Parathyroid adenoma (tissue), 2 donors: ENCODE data around the gene IL10.
A peak's percentile ranks its signal among the peaks of the same experiment; 100 is the strongest.

Experiments
- H2AFZ ChIP-seq: fragments of 300-600 bp; sonication (generic); one replicate; pipeline ENCODE4 v1.7.0; 2017; ENCODE audit warnings: antibody characterized with exemption, mild to moderate bottlenecking
- H3K27ac ChIP-seq: fragments of 300-600 bp; sonication (generic); one replicate; pipeline ENCODE4 v1.7.0; 2017
- H3K27me3 ChIP-seq: fragments of 300-600 bp; sonication (generic); one replicate; pipeline ENCODE4 v1.7.0; 2017; ENCODE audit warnings: low read length; ENCODE audit not compliant: control insufficient read depth, insufficient read depth
- H3K36me3 ChIP-seq: fragments of 300-600 bp; sonication (generic); one replicate; pipeline ENCODE4 v1.7.0; 2017; ENCODE audit warnings: low read length; ENCODE audit not compliant: control insufficient read depth, insufficient read depth
- H3K4me1 ChIP-seq: fragments of 300-600 bp; sonication (generic); one replicate; pipeline ENCODE4 v1.7.0; 2017; ENCODE audit warnings: control low read depth
- H3K4me2 ChIP-seq: fragments of 300-600 bp; sonication (generic); one replicate; pipeline ENCODE4 v1.7.0; 2017; ENCODE audit warnings: low read length
- H3K4me3 ChIP-seq: fragments of 300-600 bp; sonication (generic); one replicate; pipeline ENCODE4 v1.7.0; 2017; ENCODE audit warnings: low read depth, low read length
- H3K79me2 ChIP-seq: fragments of 300-600 bp; sonication (generic); one replicate; pipeline ENCODE4 v1.7.0; 2017; ENCODE audit warnings: control low read depth
- H3K9ac ChIP-seq: fragments of 300-600 bp; sonication (generic); one replicate; pipeline ENCODE4 v1.7.0; 2017; ENCODE audit warnings: mild to moderate bottlenecking
- H3K9me3 ChIP-seq: fragments of 300-600 bp; sonication (generic); one replicate; pipeline ENCODE4 v1.7.0; 2017; ENCODE audit warnings: low read length; ENCODE audit not compliant: control insufficient read depth
- CTCF ChIP-seq: fragments of 300-600 bp; sonication (generic); IDR thresholded peaks from one replicate; pipeline ENCODE4 v1.7.0; 2017; ENCODE audit warnings: antibody characterized with exemption, mild to moderate bottlenecking
- donor health status: primary hyperparathyroidism.

Gene IL10

GRCh38 chr1:206812471-206812870, 40.2 kb upstream of the IL10 start:
- Histone ChIP-seq H2AFZ (no peak overlapping the region), H3K9me3 (no peaks in the 10 kb centered on the region), H3K36me3 (no peaks in the 10 kb centered on the region), H3K27me3 (no peaks in the 10 kb centered on the region), H3K4me3 (no peak overlapping the region), H3K9ac (no peak overlapping the region), H3K27ac (no peak overlapping the region), H3K4me1 (no peaks in the 10 kb centered on the region), H3K4me2 (no peak overlapping the region), H3K79me2 (no peaks in the 10 kb centered on the region)
- TF ChIP-seq CTCF: no peak

- no peaks in the 10 kb centered on the region for H3K4me1 ChIP-seq
- no peak overlapping the region for H3K27ac ChIP-seq
- no peak overlapping the region for H2AFZ ChIP-seq
- no peaks in the 10 kb centered on the region for H3K79me2 ChIP-seq
- no peaks in the 10 kb centered on the region for H3K36me3 ChIP-seq
- H3K4me2 ChIP-seq: no peak overlapping the region
- no peak overlapping the region for H3K4me3 ChIP-seq
- peak; percentile 19 for TF ChIP-seq CTCF
- H3K27me3 ChIP-seq: no peaks in the 10 kb centered on the region
- no peaks in the 10 kb centered on the region for H3K9me3 ChIP-seq
- no peak overlapping the region for H3K9ac ChIP-seq
These were observed 37.3 kb upstream of the IL10 start for GRCh38 chr1:206809504-206810084.

GRCh38 chr1:206808615-206809014, 36.3 kb upstream of the IL10 start:
- Histone ChIP-seq H3K9ac (no peak overlapping the region), H3K4me1 (no peaks in the 10 kb centered on the region), H2AFZ (no peak overlapping the region), H3K4me2 (no peak overlapping the region), H3K27ac (no peak overlapping the region), H3K9me3 (no peaks in the 10 kb centered on the region), H3K4me3 (no peak overlapping the region), H3K27me3 (no peaks in the 10 kb centered on the region), H3K79me2 (no peaks in the 10 kb centered on the region), H3K36me3 (no peaks in the 10 kb centered on the region)
- no peak for TF ChIP-seq CTCF

GRCh38 chr1:206805357-206805756, 33.1 kb upstream of the IL10 start:
- Histone ChIP-seq H3K4me2 (no peak overlapping the region), H3K36me3 (no peaks in the 10 kb centered on the region), H2AFZ (no peak overlapping the region), H3K4me1 (no peaks in the 10 kb centered on the region), H3K4me3 (no peak overlapping the region), H3K79me2 (no peaks in the 10 kb centered on the region), H3K27ac (no peak overlapping the region), H3K9ac (no peak overlapping the region), H3K9me3 (no peaks in the 10 kb centered on the region), H3K27me3 (no peaks in the 10 kb centered on the region)
- no peak for TF ChIP-seq CTCF

- Histone ChIP-seq H3K4me2 (no peak overlapping the region), H3K4me3 (no peak overlapping the region), H3K27me3 (no peaks in the 10 kb centered on the region), H3K9ac (no peak overlapping the region), H3K27ac (no peak overlapping the region), H3K36me3 (no peaks in the 10 kb centered on the region), H3K9me3 (no peaks in the 10 kb centered on the region), H3K79me2 (no peaks in the 10 kb centered on the region), H3K4me1 (no peaks in the 10 kb centered on the region), H2AFZ (no peak overlapping the region)
- TF ChIP-seq CTCF: no peak
These were observed 32.0 kb upstream of the IL10 start for GRCh38 chr1:206804156-206804737.
